CD1c-positive myeloid dendritic cell (primary cell): ENCODE results near the gene FBXW5.

Experiments used
- DNase-seq: peaks from one replicate; pipeline ENCODE4 v3.0.0-alpha.2; 2016; ENCODE audit errors: extremely low spot score

FBXW5 gene

GRCh38 chr9:136949239-136949816 is 4.8 kb upstream of the FBXW5 start:
- DNase-seq = no peak

- DNase-seq = peak; percentile 47
Measured at GRCh38 chr9:136947955-136948510, 3.5 kb upstream of the FBXW5 start.

DNA sequence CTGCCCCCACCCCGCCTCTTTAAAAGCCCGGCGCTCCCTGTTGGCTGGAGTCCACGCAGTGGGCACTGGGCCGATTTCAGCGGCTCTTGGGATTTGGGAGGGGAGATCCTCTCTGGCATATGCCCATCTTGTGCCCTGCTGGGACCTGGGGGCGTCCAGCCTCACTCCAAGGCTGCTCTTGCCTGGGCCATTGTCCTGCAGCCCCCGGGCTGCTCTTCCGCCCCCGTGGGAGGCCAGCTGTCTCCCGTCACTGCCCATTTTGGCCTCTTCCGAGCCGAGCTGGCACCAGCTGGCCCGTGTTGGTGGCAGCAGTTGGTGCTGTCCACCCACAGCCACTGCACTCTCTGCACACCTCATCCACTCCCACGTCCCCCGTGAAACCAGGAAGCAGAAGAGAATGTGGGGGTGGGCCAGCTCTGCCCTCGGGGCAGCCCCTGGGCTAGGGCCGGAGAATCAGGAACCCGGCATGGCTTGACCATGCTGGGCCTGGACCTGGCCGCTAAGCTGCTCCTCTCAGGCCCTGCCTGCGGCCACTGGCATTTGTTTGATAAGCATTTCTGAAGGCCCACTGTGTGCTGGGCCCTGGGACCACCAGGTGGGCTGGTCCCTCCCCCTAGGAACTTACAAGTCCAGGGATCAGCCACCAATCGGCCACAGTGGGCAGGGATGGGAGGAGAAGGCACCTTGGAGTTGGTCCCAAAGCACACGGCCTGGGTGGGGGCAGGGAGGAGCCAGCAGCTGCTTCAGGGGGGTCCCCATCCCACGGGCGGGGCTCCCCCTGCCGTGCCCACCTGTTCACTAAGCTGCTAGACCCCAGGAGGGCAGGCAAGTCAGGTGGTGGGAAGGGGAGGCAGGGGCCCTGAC is 2.7 kb upstream of the FBXW5 start:
- DNase-seq = peak; percentile 69

DNA sequence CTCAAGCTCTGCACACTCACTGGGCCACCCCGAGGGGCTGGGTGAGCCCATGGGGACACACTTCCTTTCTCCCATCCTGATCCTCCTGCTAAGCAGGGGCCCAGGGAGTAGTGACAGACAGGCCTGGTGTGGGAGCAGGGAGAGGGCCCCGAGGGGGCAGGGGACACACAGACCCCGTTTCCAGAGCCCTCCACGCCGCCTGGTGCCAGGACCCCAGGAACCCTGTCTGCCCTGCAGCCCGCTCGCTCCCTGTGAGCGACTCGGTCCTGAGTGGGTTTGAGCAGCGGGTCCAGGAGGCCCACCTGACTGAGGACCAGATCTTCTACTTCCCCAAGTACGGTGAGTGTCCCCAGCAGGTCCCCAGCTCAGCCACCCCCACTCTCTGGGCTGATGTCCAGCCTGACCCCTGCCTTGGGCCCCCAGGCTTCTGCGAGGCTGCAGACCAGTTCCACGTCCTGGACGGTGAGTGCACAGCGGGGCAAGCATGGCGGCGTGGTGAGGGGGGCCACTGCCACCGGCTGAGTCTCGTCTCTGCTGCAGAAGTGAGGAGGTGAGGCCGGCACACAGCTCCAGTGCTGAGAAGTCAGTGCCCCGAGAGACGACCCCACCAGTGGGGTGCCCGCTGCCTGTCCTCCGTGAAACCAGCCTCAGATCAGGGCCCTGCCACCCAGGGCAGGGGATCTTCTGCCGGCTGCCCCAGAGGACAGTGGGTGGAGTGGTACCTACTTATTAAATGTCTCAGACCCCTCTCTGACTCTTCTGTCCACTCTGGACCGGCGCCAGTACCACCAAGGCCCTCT is 1.9 kb upstream of the FBXW5 start:
- no peak for DNase-seq

DNA sequence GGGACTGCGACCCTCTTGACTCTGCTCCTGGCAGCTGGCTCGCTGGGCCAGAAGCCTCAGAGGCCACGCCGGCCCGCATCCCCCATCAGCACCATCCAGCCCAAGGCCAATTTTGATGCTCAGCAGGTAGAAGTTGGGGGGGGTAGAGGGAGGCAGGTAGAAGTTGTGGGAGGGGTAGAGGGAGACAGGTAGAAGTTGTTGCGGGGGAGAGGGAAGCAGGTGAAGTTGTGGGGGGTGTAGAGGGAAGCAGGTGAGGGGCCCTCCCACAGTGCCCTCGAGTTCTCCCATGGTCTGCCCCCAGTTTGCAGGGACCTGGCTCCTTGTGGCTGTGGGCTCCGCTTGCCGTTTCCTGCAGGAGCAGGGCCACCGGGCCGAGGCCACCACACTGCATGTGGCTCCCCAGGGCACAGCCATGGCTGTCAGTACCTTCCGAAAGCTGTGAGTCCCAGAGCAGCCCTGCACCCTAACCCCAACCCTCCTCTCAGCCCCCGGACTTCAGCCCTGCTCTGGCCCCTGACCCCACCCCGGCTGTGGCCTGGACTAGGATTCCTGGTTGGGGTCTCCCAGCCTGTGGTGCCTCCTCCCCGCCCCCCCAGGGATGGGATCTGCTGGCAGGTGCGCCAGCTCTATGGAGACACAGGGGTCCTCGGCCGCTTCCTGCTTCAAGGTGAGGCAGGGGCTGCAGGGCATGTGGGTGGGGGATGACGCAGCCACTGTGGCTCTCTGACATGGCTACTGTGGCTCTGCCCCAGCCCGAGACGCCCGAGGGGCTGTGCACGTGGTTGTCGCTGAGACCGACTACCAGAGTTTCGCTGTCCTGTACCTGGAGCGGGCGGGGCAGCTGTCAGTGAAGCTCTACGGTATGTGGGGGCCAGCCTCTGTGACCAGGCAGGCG is 1.0 kb upstream of the FBXW5 start:
- no peak for DNase-seq

GRCh38 chr9:136944212-136944518 is 373 bp downstream of the FBXW5 start:
- DNase-seq = peak; percentile 78

- DNase-seq = no peak
Measured at GRCh38 chr9:136943291-136944211, 987 bp downstream of the FBXW5 start.

DNA sequence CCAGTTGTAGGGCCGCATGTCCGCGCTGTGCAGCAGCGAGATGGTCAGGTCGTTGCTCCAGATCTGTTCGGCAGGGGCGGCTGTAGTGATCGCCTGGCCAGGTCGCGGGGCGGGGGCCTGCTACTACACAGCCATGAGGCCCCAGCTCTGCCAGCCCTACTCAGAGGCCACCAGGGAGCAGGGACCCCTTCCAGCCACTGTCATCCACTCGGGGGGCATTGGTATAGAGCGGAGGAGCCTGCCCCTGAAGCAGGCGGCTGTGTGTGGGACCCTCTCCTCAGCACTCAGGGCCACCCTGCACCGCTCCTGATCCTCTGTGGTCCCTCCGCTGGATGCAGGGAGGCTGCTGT is 1.7 kb downstream of the FBXW5 start:
- DNase-seq = no peak

GRCh38 chr9:136942112-136942880 is 2.2 kb downstream of the FBXW5 start:
- no peak for DNase-seq

- no peak for DNase-seq
Measured at GRCh38 chr9:136941231-136942111, 3.1 kb downstream of the FBXW5 start.

GRCh38 chr9:136940526-136941230 is 3.9 kb downstream of the FBXW5 start:
- no peak for DNase-seq

DNA sequence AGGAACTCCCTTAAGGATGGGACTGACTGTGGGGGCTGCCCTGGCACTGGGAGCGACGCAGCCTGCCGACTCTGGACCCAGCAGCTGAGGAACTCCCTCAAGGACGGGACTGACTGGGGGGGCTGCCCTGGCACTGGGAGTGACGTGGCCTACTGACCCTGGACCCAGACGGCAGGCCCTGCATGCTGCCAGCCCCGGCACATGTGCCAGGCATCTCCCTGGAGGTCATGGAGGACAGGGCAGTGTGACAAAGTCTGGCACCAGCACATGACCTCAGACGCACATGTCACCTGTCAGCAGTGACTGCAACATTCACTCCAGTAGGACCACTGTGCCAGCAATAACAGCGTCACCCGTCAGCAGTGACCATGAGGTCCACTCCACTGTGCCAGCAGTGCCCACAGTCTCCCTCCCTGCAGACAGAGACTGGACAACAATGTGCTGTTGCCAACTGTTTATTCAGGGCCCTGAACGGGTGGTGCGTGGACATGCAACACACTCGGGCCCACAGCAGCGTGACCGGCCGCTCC is 4.5 kb downstream of the FBXW5 start:
- no peak for DNase-seq

- DNase-seq = no peak
Measured at GRCh38 chr9:136939431-136939995, 5.0 kb downstream of the FBXW5 start.

- DNase-seq = no peak
Measured at GRCh38 chr9:136937186-136938001, 7.1 kb downstream of the FBXW5 start.

- no peak for DNase-seq
Measured at GRCh38 chr9:136936645-136937170, 7.8 kb downstream of the FBXW5 start.

DNA sequence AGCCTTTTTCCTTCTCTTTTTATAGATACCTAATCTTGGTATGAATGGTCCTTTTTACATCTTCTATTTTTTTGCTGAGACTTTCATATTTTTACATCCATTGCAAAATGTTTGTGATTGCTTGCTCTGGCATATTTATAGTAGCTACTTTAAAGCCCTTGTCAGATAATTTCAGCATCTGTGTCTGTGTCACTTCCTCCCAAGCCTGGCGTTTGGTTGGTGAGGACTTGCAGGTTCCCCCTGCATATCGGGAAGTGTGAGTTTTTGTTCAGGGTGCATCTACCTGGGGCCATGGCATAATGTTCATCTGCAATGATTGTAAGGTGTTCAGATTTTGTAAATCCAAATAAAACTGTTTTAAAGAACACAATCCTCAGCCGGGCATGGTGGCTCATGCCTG is 8.9 kb downstream of the FBXW5 start:
- DNase-seq = peak; percentile 24
